NK-92 treated with Interleukin-12 subunit alpha and Interleukin-12 subunit beta, amount 100 ng/mL, for 24 hours (cell line): ENCODE measurements around the gene POTEJ.
"Not testable (repeated sequence)": the region's sequence is repeated elsewhere in the genome, so short reads cannot be mapped to it uniquely, and the experiment has no call there.

ENCODE experiments used
- DNase-seq: peaks from one replicate; lab custom pipeline; 2025; lab: John Stamatoyannopoulos, UW

Gene POTEJ

GRCh38 chr2:130608276-130609001 lies 2.8 kb upstream of the POTEJ start:
- not testable (repeated sequence) for DNase-seq

DNA sequence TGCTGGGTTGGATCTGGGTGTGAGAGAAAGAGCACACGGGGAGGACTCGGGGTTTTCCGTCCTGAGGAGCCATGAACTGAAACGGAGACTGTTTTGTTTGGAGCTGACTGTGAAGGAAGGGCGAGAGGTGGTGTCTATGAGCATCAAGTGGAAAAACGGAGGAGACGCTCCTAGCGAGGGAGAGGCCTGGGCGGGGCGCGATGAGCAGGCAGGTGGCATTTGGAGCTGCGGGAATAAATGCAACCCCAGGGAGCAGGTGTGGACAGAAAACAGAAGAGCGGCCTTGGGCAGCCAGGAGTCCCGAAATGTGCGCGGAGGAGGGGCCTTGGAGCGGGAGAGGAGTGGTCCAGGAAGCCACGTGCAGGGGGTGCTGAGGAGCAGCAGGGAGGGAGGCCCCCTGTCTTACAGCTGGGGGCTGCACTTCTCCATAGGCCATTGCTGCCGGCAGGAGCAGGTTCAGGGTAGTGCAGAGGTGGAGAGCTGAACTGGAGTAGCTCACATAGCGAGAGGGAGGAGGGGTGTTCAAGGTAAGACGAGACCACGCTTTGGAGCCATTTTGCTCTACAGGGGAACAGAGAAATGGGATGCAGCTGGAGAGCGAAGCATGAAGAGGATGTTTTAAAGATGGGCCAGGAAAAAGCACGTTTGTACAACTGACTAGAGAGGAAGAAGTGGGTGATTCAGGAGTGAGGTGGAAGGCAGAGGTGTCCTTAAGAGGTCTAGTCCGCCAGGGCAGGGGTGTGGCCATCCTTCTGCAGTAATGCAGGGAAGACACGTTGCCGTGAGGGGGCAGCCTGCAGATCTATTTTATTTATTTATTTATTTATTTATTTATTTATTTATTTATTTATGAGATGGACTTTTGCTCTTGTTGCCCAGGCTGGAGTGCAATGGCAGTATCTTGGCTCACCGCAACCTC lies 2.0 kb upstream of the POTEJ start:
- not testable (repeated sequence) for DNase-seq

DNA sequence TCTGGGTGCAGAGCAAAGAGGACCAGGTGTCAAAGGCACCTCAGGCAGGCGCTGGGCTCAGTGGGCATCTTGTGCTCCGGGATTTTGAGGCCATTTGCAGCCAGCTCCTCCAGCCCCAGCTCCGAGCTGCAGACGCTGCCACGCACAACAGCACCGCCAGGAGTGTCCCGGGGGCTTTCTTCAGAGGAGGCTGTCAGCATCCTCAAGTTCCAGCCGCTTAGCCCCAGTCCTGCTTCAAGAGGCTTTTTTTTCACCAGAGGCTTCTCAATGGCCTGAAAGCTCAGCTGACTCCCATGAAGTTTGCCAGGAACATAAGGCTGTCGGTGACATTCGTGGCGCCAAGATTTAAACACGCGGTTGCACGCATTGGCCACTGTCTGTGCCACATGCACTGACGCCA lies 754 bp upstream of the POTEJ start:
- DNase-seq, result not testable (repeated sequence)

- DNase-seq, result not testable (repeated sequence)
Measured at GRCh38 chr2:130628784-130629475, 17.7 kb downstream of the POTEJ start.

DNA sequence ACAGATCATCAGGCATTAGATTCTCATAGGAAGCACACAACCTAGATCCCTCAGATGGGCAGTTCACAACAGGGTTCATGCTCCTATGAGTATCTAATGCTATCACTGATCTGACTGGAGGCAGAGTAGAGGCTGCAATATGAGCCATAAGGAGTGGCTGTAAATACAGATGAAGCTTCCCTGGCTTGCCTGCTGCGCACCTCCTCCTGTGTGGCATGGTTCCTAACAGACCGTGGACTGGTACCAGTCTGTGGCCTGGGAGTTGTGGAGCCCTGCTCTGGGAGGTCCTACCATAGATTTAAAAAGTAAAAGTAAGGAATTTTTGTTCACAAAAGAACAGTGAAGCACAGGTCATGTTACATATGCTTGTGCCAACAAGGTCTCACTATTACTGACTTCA lies 27.7 kb downstream of the POTEJ start:
- not testable (repeated sequence) for DNase-seq

DNA sequence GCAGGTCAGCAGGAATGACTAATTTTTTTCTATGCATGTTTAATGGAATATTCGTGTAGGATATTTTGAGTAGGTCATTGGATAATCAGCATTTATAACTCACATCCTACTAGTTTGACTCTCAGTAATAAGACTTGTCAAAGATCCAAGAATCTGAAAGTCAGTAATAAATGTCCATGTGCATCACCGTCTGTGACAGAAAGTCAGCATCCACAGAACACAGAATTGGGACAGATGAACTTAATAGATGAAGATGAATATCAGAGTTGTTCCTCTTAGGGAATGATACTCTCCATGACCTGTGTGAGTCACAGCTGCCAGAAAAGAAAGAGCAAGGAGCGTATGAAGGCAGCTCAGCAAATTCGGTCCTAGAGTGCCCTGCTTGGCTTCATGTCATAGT lies 30.4 kb downstream of the POTEJ start:
- DNase-seq, result not testable (repeated sequence)

GRCh38 chr2:130649285-130649684 lies 38.0 kb downstream of the POTEJ start:
- not testable (repeated sequence) for DNase-seq

GRCh38 chr2:130664506-130664905 lies 53.3 kb downstream of the POTEJ start:
- not testable (repeated sequence) for DNase-seq

DNA sequence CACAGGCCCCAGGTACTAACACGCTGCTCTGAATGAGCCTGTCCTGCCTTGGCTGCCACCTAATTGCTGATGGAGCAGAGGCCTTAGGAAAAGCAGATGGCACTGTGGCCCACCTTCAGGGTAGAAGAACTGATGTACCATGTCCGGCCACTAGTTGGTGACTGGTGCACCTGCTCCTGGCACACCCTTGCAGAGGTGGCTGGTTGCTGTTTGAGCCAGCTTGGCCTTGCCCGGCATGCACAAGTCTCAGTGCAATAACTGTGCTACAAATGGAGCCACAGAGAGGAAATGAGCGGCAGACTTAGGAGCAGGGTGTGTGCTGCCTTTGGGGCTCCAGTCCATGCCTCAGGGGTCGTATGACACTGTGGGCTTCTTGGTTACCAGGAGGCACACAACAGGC lies 54.4 kb downstream of the POTEJ start:
- DNase-seq, result not testable (repeated sequence)

- not testable (repeated sequence) for DNase-seq
Measured at GRCh38 chr2:130667516-130667915, 56.3 kb downstream of the POTEJ start.

DNA sequence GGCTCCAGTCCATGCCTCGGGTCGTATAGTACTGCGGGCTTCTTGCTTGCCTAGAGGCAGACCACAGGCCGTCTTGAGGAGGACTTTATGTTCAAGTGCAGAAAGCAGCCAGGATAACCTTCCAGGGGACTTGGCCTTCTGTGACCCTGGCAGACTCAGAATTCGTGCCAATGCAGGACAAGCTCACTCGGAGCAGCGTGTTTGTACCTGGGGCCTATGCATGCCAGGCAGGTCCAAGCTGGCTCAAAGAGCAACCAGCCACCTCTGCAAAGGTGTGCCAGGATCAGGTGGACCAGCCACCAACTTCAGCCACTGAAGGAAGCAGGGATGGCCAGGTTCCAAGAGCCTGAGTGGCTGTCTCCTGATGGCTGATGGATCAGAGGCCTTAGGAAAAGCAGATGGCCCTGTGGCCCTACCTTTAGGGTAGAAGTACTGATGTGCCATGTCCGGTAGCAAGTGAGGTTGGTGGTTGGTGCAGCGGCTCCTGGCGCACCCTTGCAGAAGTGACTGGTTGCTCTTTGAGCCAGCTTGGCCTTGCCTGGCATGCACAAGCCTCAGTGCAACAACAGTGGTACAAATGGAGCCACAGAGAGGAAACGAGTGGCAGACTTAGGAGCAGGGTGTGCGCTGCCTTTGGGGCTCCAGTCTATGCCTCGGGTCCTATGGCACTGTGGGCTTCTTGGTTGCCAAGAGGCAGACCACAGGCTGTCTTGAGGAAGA lies 58.9 kb downstream of the POTEJ start:
- DNase-seq, result not testable (repeated sequence)

- not testable (repeated sequence) for DNase-seq
Measured at GRCh38 chr2:130692041-130692770, 81.0 kb downstream of the POTEJ start.

DNA sequence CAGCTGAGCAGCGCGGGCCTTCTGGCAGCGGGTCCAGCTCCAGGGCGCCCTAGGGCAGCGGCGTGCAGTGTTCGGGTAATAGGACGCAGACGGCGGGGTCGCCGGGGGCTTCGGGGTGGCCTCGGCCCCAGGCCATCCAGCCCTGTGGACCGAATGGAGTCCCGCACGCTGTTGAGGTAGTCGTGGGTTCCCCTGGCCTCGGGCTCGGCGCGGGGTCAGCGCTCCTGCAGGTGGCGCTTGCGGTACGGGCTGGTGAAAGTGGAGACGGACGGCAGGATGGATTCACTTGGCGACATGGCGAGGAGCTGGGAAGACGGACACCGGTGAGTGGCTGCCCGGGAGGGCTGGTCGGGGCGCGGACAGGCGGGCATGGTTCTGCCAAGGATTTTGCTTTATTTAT lies 82.2 kb downstream of the POTEJ start:
- not testable (repeated sequence) for DNase-seq

- not testable (repeated sequence) for DNase-seq
Measured at GRCh38 chr2:130703250-130703649, 92.0 kb downstream of the POTEJ start.
